HG02610 (cell line): ENCODE data around the gene CLOCK.
A peak's percentile ranks its signal among the peaks of the same experiment; 100 is the strongest.

ENCODE experiments used
- ATAC-seq: cut with Tn5 transposase; IDR thresholded peaks from one replicate; pipeline ENCODE4 v1.9.1; 2021; ENCODE audit warnings: mild to moderate bottlenecking, moderate library complexity; ENCODE audit not compliant: unreplicated experiment

CLOCK gene

GRCh38 chr4:55393461-55394320, 153.0 kb downstream of the CLOCK start:
- no peak for ATAC-seq

- ATAC-seq = no peak
Observed at GRCh38 chr4:55386840-55387239, 159.9 kb downstream of the CLOCK start.

GRCh38 chr4:55386073-55386472, 160.6 kb downstream of the CLOCK start:
- peak; percentile 69 for ATAC-seq

- ATAC-seq = no peak
Observed at GRCh38 chr4:55385201-55385649, 161.5 kb downstream of the CLOCK start.

GRCh38 chr4:55382488-55383003, 164.2 kb downstream of the CLOCK start:
- no peak for ATAC-seq

GRCh38 chr4:55381502-55381901, 165.2 kb downstream of the CLOCK start:
- ATAC-seq = no peak

GRCh38 chr4:55380576-55380975, 166.1 kb downstream of the CLOCK start:
- no peak for ATAC-seq

- ATAC-seq = no peak
Observed at GRCh38 chr4:55378617-55379467, 167.9 kb downstream of the CLOCK start.
